ENCODE measurements around the gene SMYD3. TPM values are rescaled to one million over a fixed set of nuclear protein-coding genes. Genes with fewer than 3 reads are reported as not detected.

SMYD3 gene
- polyA plus RNA-seq, 3 donors from 2014 or later = 48.4 to 57.5 (median 50.8) TPM

DNA sequence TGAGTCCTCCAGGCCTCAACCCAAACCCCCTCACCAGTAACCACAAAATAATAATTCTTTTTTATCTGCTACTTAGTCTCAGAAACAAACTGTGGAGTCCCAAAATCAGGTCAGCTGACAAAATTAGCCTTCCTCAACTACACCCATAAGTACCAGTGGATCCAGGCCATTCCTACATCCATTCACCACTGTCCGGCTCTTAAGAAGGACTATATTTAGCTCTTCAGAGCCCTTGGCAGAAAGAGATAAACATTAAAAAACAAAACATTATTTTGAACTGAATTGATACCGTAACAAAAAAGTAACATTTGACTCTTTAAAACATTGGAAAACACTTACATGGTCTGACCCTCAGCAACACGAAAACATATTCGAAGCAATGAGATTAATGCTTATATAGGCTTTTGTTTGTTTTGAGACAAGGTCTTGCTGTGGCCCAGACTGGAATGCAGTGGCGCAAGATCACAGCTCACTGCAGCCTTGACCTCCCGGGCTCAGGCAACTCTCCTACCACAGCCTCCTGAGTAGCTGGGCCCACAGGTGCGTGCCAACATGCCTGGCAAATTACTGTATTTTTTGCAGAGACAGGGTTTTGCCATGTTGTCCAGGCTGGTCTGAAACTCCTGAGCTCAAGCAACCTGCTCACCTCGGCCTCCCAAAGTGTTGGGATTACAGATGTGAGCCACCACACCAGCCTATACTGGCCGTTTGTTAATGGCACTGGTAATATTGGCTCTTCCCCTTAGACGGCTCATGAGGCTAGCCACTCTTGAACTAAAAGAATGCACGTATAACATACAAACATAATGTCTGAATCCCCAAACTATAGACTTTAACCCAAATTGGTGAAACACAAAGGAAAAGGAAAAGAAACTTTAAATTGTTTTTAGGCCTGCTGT, 330.7 kb downstream of the SMYD3 start:
- no peak overlapping the region for H3K27ac Mint-ChIP-seq
- H3K4me3 Mint-ChIP-seq = no peak overlapping the region
- no peaks in the 10 kb centered on the region for H3K9me3 Mint-ChIP-seq
- H3K4me1 Mint-ChIP-seq = peaks cover 5 to 7% of the 10 kb centered on the region in 2 donors
- no peaks in the 10 kb centered on the region for H3K27me3 Mint-ChIP-seq (ENCODE audit: low read depth in 3 of 3)
- DNase-seq = no peak
- peaks cover 0 to 4% (median 4%) of the 10 kb centered on the region in 3 donors for H3K36me3 Mint-ChIP-seq

- no peak overlapping the region for H3K4me3 Mint-ChIP-seq
- no peak for DNase-seq
- H3K27ac Mint-ChIP-seq = no peak overlapping the region
- H3K4me1 Mint-ChIP-seq = no peaks in the 10 kb centered on the region
- H3K9me3 Mint-ChIP-seq = no peaks in the 10 kb centered on the region
- H3K27me3 Mint-ChIP-seq (ENCODE audit: low read depth in 3 of 3) = no peaks in the 10 kb centered on the region
- peaks cover 0 to 7% (median 4%) of the 10 kb centered on the region in 3 donors for H3K36me3 Mint-ChIP-seq
Measured at GRCh38 chr1:246170574-246171261, 336.4 kb downstream of the SMYD3 start.

DNA sequence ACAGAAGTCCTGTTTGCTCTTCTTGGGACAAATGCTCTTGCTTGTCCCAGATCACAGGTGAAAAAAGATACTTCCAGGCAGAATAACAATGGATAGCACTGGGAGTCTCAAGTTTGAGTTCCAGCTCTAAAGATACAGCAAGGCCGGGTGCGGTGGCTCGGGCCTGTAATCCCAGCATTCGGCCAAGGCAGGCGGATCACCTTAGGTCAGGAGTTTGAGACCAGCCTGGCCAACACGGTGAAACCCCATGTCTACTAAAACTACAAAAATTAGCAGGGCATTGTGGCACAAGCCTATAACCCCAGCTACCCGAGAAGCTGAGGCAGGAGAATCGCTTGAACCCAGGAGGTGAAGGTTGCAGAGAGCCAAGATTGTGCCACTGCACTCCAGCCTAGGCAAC, 337.6 kb downstream of the SMYD3 start:
- DNase-seq = no peak
- no peaks in the 10 kb centered on the region for H3K27me3 Mint-ChIP-seq (ENCODE audit: low read depth in 3 of 3)
- H3K9me3 Mint-ChIP-seq = no peaks in the 10 kb centered on the region
- H3K4me1 Mint-ChIP-seq = no peaks in the 10 kb centered on the region
- H3K36me3 Mint-ChIP-seq = peaks cover 0 to 7% (median 5%) of the 10 kb centered on the region in 3 donors
- no peak overlapping the region for H3K27ac Mint-ChIP-seq
- no peak overlapping the region for H3K4me3 Mint-ChIP-seq

GRCh38 chr1:246169019-246169418, 338.1 kb downstream of the SMYD3 start:
- Mint-ChIP-seq H3K36me3 (peaks cover 0 to 7% (median 5%) of the 10 kb centered on the region in 3 donors), H3K4me1 (no peaks in the 10 kb centered on the region), H3K27me3 (ENCODE audit: low read depth in 3 of 3) (no peaks in the 10 kb centered on the region), H3K9me3 (no peaks in the 10 kb centered on the region), H3K4me3 (no peak overlapping the region), H3K27ac (no peak overlapping the region)
- no peak for DNase-seq

- no peak for DNase-seq
- H3K4me1 Mint-ChIP-seq = no peaks in the 10 kb centered on the region
- H3K4me3 Mint-ChIP-seq = no peak overlapping the region
- H3K27ac Mint-ChIP-seq = no peak overlapping the region
- no peaks in the 10 kb centered on the region for H3K9me3 Mint-ChIP-seq
- H3K27me3 Mint-ChIP-seq (ENCODE audit: low read depth in 3 of 3) = no peaks in the 10 kb centered on the region
- H3K36me3 Mint-ChIP-seq = peaks cover 1 to 7% (median 5%) of the 10 kb centered on the region in 3 donors
Measured at GRCh38 chr1:246166841-246167240, 340.2 kb downstream of the SMYD3 start.

DNA sequence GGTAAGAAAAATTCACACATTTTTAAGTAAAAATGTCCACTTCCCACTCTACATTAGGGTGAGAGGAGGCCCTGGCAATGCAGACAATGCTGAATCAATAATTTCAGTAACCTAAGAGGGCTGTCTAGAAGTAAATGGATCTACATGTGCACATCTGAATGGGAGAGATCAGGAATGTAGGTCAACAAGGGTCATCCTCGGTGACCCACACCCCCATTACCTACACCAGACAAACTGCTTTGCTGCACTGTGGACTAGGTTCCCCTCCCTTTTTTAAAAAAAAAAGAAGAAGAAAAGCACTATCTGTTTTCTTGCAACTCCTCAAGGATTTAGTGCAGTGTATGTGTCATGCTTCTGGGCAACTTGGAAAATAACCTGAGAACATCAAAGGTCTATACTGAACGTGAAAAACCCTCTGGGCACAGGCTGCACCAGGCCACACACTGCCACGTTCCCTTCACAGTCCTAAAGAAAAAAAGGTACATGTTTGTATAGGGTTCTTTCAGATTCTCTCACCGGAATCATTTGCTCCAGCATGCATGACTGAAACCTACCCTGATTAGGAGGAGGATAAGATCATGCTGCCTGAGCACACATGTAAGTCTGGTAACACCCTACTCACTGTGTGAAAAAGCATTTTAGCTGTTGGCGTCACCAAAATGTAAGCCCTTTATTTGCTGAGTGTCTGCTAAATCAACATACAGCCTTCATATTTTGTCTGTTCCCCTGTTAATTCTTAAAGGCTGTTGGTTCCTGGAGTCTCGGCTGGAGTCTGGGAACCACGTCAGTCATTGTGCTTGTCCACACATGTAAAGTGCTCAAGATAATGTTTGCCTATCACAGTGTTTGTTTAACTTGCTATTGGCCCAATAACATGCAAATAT, 341.0 kb downstream of the SMYD3 start:
- Mint-ChIP-seq H3K27me3 (ENCODE audit: low read depth in 3 of 3) (no peaks in the 10 kb centered on the region), H3K4me3 (no peak overlapping the region), H3K4me1 (no peaks in the 10 kb centered on the region), H3K9me3 (no peaks in the 10 kb centered on the region), H3K36me3 (peaks cover 4 to 7% (median 5%) of the 10 kb centered on the region in 3 donors), H3K27ac (no peak overlapping the region)
- DNase-seq = no peak

DNA sequence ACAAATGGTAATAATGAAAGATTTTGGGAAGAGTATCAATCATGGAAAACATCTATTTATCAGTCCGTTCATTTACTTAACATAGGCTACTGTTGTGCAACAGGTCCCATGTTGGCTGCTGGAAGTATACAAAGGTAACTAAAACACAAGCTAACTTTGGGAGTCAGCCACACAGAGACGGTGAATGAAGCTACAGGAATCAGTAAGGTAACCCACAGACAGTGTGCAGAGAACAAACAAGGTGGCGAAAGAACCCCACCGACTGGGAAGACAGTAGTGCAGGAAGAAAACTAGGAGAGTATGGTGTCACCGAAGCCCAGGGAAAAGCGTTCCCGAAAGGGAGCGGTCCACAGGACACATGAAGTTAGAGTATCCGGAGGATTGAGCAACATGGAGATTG, 342.3 kb downstream of the SMYD3 start:
- DNase-seq = no peak
- H3K27ac Mint-ChIP-seq = no peak overlapping the region
- no peaks in the 10 kb centered on the region for H3K9me3 Mint-ChIP-seq
- H3K4me3 Mint-ChIP-seq = no peak overlapping the region
- no peaks in the 10 kb centered on the region for H3K27me3 Mint-ChIP-seq (ENCODE audit: low read depth in 3 of 3)
- H3K36me3 Mint-ChIP-seq = peaks cover 4 to 7% (median 5%) of the 10 kb centered on the region in 3 donors
- H3K4me1 Mint-ChIP-seq = no peaks in the 10 kb centered on the region

- Mint-ChIP-seq H3K9me3 (no peaks in the 10 kb centered on the region), H3K36me3 (peaks cover under 1 to 6% (median 5%) of the 10 kb centered on the region in 3 donors), H3K4me3 (no peak overlapping the region), H3K4me1 (no peaks in the 10 kb centered on the region), H3K27ac (no peak overlapping the region), H3K27me3 (ENCODE audit: low read depth in 3 of 3) (no peaks in the 10 kb centered on the region)
- DNase-seq = no peak
Measured at GRCh38 chr1:246162560-246162959, 344.5 kb downstream of the SMYD3 start.

DNA sequence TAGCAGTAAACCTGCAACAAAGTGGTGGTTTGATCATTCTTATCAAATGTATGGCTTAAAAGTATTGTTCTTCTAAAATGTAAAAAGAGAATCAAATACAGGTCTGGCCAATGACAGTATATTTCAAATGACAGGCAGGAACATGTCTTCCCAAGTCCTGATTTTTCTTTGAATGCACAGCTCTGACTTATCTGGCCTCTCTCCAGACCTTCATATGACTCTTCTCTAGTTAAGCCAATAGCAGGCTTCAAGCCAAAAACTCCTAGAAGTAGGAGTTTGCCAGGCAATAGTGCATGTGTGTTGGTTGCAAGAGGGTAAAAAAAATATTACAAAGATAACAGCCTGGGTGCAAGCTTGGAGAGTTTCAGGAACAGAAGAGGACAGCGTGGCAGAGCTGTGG, 345.5 kb downstream of the SMYD3 start:
- no peak for DNase-seq
- peaks cover 0 to 8% (median 5%) of the 10 kb centered on the region in 3 donors for H3K36me3 Mint-ChIP-seq
- H3K4me1 Mint-ChIP-seq = no peaks in the 10 kb centered on the region
- no peaks in the 10 kb centered on the region for H3K27me3 Mint-ChIP-seq (ENCODE audit: low read depth in 3 of 3)
- H3K9me3 Mint-ChIP-seq = no peaks in the 10 kb centered on the region
- H3K27ac Mint-ChIP-seq = no peak overlapping the region
- no peak overlapping the region for H3K4me3 Mint-ChIP-seq

DNA sequence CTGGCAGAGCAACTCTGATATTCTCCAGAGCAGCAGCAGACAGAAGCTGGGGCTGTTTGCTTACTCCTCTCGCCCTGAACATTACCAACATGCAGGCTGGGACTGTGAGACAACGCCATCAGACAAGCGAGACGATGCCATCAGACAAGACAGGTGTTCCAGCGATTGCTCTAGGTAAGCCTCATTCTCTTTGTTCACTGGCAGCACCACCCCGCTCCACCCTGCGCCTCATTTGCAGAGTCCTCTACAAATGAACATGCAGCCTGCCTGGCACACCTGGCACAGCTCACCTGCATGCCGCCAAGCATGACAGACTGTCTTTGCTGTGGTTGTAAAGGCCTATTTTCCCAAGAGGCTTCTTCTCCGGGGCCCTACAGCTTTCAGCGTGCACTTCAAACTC, 346.2 kb downstream of the SMYD3 start:
- Mint-ChIP-seq H3K27ac (no peak overlapping the region), H3K36me3 (peaks cover 0 to 8% (median 5%) of the 10 kb centered on the region in 3 donors), H3K4me1 (no peaks in the 10 kb centered on the region), H3K9me3 (no peaks in the 10 kb centered on the region), H3K4me3 (no peak overlapping the region), H3K27me3 (ENCODE audit: low read depth in 3 of 3) (no peaks in the 10 kb centered on the region)
- DNase-seq = no peak

DNA sequence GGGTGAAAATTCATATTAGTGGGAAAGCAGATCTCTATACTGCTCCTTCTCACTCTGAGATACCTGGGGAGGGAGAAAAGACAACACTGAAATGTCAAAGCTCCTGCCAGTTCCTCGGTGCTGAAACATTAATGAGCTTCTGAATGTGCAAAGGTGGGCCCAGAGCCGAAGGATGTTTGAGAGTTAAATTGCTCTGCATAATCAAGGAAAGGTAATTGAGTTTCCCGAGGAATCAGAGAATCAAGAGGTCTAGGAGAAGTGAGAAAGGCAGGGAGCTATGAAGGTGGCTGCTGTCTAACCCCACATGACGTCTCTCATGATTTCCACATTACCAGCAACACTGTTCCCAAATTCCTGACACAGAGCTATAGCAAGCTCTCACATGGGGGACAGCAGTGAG, 346.7 kb downstream of the SMYD3 start:
- peaks cover 0 to 8% (median 5%) of the 10 kb centered on the region in 3 donors for H3K36me3 Mint-ChIP-seq
- no peaks in the 10 kb centered on the region for H3K4me1 Mint-ChIP-seq
- H3K27me3 Mint-ChIP-seq (ENCODE audit: low read depth in 3 of 3) = no peaks in the 10 kb centered on the region
- H3K4me3 Mint-ChIP-seq = no peak overlapping the region
- DNase-seq = no peak
- no peak overlapping the region for H3K27ac Mint-ChIP-seq
- no peaks in the 10 kb centered on the region for H3K9me3 Mint-ChIP-seq

DNA sequence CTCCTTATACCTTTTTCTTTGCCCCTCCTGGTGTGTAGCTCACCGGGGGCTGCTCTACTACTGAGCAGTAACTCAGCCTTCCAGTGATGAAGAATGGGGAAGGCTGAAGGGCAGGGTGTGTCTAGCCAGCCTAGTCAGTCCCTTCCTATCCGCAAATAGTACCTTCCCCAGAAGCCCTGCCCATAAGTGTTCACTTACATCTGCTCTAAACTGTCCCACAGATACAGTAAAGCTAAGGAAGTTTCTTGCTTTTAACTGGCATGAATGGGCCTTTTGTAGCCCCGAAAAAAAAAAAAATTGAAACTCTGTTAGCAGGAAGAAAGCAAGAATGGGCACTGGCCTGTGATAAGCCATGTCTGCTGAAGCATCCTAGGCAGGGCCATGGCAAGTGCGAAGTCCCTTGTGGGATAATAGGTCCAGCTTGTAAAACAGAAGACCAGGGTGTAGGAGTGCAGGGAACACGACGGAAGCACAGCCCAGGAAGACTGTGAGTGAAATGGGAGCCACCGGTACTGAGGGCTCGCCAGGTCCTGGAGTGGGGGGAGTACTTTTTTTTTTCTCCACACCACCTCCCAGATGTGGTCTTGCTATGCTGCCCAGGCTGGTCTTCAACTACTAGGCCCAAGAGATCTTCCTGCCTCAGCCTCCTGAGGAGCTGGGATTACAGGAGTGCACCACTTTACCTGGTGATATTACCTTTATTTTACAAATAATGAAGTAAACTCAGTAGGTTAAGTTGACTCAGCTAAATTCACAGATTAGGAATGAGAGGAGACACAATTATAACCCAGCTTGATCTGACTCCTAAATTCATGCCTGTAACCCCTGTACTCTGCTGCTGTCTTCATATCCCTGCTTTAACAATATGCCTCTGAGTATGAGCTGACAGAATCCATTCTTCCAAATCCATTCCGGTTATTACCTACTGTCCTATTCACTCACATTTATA, 347.5 kb downstream of the SMYD3 start:
- no peak overlapping the region for H3K4me3 Mint-ChIP-seq
- H3K27me3 Mint-ChIP-seq (ENCODE audit: low read depth in 3 of 3) = no peaks in the 10 kb centered on the region
- no peaks in the 10 kb centered on the region for H3K9me3 Mint-ChIP-seq
- H3K27ac Mint-ChIP-seq = no peak overlapping the region
- no peaks in the 10 kb centered on the region for H3K4me1 Mint-ChIP-seq
- H3K36me3 Mint-ChIP-seq = peaks cover 0 to 8% (median 1%) of the 10 kb centered on the region in 3 donors
- DNase-seq = no peak

DNA sequence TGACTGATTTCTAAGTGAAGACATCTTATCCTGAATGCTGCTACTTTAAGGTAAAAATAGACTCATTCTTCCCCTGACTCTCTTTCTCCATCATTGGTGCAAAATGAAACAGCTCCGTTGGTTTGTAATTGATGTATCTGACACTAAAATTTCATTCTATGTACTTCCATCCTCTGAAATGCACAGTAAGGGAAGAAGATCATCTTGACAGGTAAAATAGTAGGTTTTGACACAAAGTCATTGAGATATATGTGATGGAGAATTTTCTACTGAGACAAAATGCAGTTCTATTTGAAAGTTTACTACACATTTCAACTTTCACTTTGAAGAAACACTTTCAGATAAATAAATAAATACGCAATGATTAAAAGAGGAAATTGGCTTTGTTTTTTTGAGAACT, 348.9 kb downstream of the SMYD3 start:
- Mint-ChIP-seq H3K4me1 (no peaks in the 10 kb centered on the region), H3K36me3 (peaks cover 0 to 8% (median 0%) of the 10 kb centered on the region in 3 donors), H3K27ac (peak overlapping the region in 1 of 6 donors; percentile 55), H3K27me3 (ENCODE audit: low read depth in 3 of 3) (peaks cover 0 to 2% (median 0%) of the 10 kb centered on the region in 3 donors), H3K9me3 (no peaks in the 10 kb centered on the region), H3K4me3 (no peak overlapping the region)
- DNase-seq = no peak
